Measurements from ENCODE around the gene PTH1R. TPM values are rescaled to one million over a fixed set of nuclear protein-coding genes. Genes with fewer than 3 reads are reported as not detected.

The PTH1R gene
- polyA plus RNA-seq, 1 of the 3 experiments (the other 2 are of a cell fraction), result 0.07 TPM

GRCh38 chr3:46926039-46926438 is 48.5 kb downstream of the PTH1R start:
- no peak for DNase-seq
- Histone ChIP-seq H3K4me1 (ENCODE audit: control insufficient read depth in 1 of 2, insufficient read depth in 2 of 2, low read depth in 1 of 2, low read length in 1 of 2) (peaks cover 7% of the 10 kb centered on the region in 2 experiments; a peak in 2 of 4 replicates), H3K9me2 (no peaks in the 10 kb centered on the region), H3K4me3 (ENCODE audit: low read depth in 2 of 2, low read length in 1 of 2) (no peak overlapping the region), H3K9ac (no peak overlapping the region), H3K27ac (ENCODE audit: low read depth in 2 of 2, low read length in 1 of 2) (no peak overlapping the region), H3K9me3 (no peaks in the 10 kb centered on the region), H3K79me2 (ENCODE audit: insufficient read depth) (peaks cover 36% of the 10 kb centered on the region), H4K20me1 (ENCODE audit: insufficient read depth) (peaks cover 7% of the 10 kb centered on the region; the same call in 1 of the 2 replicates), H3K27me3 (ENCODE audit: insufficient read depth) (no peaks in the 10 kb centered on the region), H2AFZ (ENCODE audit: low read depth) (no peak overlapping the region), H3F3A (replicated peaks; ENCODE audit: insufficient read depth) (no peaks in the 10 kb centered on the region), H3K4me2 (no peak overlapping the region), H3K36me3 (replicated peaks in 1 of 2; ENCODE audit: control insufficient read depth in 1 of 2, insufficient read depth in 2 of 2, low read length in 1 of 2) (peaks cover 46 to 64% of the 10 kb centered on the region in 2 experiments)
- POLR2A ChIA-PET, result no interaction called here
- TF ChIP-seq IRF3 (IDR thresholded peaks at IDR 0.05; ENCODE audit: low read depth, low read length) (no peak), ZBTB33 (IDR thresholded peaks at IDR 0.05; ENCODE audit: borderline replicate concordance, low read depth) (no peak), CHD2 (IDR thresholded peaks at IDR 0.05; ENCODE audit: low read length, partially characterized antibody) (no peak), SIN3A (IDR thresholded peaks at IDR 0.05; ENCODE audit: borderline replicate concordance, low read depth, low read length) (no peak), USF2 (IDR thresholded peaks at IDR 0.05; ENCODE audit: borderline replicate concordance, low read depth, low read length) (no peak), RAD21 (IDR thresholded peaks at IDR 0.05; ENCODE audit: low read length) (no peak), REST (IDR thresholded peaks at IDR 0.05; ENCODE audit: low read depth, low read length) (no peak), NRF1 (IDR thresholded peaks at IDR 0.05; ENCODE audit: low read depth, low read length) (no peak), NFIC (IDR thresholded peaks at IDR 0.05; ENCODE audit: borderline replicate concordance) (no peak), FOXM1 (IDR thresholded peaks at IDR 0.05; ENCODE audit: low read depth) (no peak), RFX5 (IDR thresholded peaks at IDR 0.05; ENCODE audit: low read length) (no peak), MEF2A (IDR thresholded peaks at IDR 0.05; ENCODE audit: borderline replicate concordance, low read depth) (no peak), USF1 (IDR thresholded peaks at IDR 0.05; ENCODE audit: borderline replicate concordance, low read depth) (no peak), SMC3 (IDR thresholded peaks at IDR 0.05; ENCODE audit: low read depth, low read length) (no peak), FOXJ3 (CRISPR knock-in tag; IDR thresholded peaks at IDR 0.05) (no peak), TEAD4 (IDR thresholded peaks at IDR 0.05; ENCODE audit: borderline replicate concordance, insufficient read depth) (no peak)
- CTCF ChIA-PET, result interaction anchor here (1.1 to 4.2 kb wide), 3 partner anchors 73 to 915 kb away, joined by 3 to 18 read pairs (median 3); no protein-coding TSS in a partner anchor
- WGBS (ENCODE audit: low lambda C conversion rate), result 90% methylated on average over 2 of the region's 6 CpGs

All from SK-N-SH (cell line).